Kidney epithelial cell (primary cell): ENCODE measurements around the gene CREB3. TPM values are rescaled to one million over a fixed set of nuclear protein-coding genes. Genes with fewer than 3 reads are reported as not detected.

Source experiments
- DNase-seq: peaks from one replicate; pipeline ENCODE4 v3.0.0-alpha.2; 2010; ENCODE audit warnings: low read depth
- H3K27me3 ChIP-seq: 2 replicates; pipeline ENCODE4 v1.6.0; 2011; ENCODE audit warnings: low read length; ENCODE audit not compliant: control insufficient read depth, insufficient read depth
- H3K36me3 ChIP-seq: 2 replicates; pipeline ENCODE4 v1.5.1; 2011; ENCODE audit warnings: low read length; ENCODE audit not compliant: control insufficient read depth, insufficient read depth
- H3K4me3 ChIP-seq: 2 replicates; pipeline ENCODE4 v1.5.1; 2011; ENCODE audit warnings: low read depth, mild to moderate bottlenecking, control low read depth, low read length
- CTCF ChIP-seq: IDR thresholded peaks from 2 replicates; pipeline ENCODE4 v1.5.1; 2011; ENCODE audit warnings: mild to moderate bottlenecking, moderate library complexity, low read length, control low read depth, inconsistent platforms; ENCODE audit not compliant: insufficient read depth, poor library complexity, severe bottlenecking
- total RNA-seq: library from RNA; depleted of rRNA; stranded (reverse); fragments of >200 nt; gene quantifications from 2 replicates; pipeline ENCODE4 v1.2.3, GENCODE V29; 2015

The CREB3 gene
- total RNA-seq, 1 donor from 2014 or later, result 87.5 TPM

GRCh38 chr9:35781066-35781465, 48.6 kb downstream of the CREB3 start:
- DNase-seq, result no peak
- no peak for TF ChIP-seq CTCF
- H3K36me3 ChIP-seq, result no peaks in the 10 kb centered on the region
- H3K4me3 ChIP-seq, result no peak overlapping the region
- H3K27me3 ChIP-seq, result no peaks in the 10 kb centered on the region

- Histone ChIP-seq H3K27me3 (no peaks in the 10 kb centered on the region), H3K36me3 (peaks cover 1% of the 10 kb centered on the region), H3K4me3 (no peak overlapping the region)
- no peak for DNase-seq
- no peak for TF ChIP-seq CTCF
Measured at GRCh38 chr9:35783418-35783817, 51.0 kb downstream of the CREB3 start.

Other genes with a start within 250 kb of the CREB3 start
- 29.6 and 33.6 TPM in 2 replicates for gene RUSC2, start 242.6 kb upstream of the CREB3 start, total RNA-seq
- gene TESK1, start 127.4 kb upstream of the CREB3 start, total RNA-seq, result 24.5 and 26.9 TPM in 2 replicates
- 1.7 and 2.7 TPM in 2 replicates for gene CD72, start 114.3 kb upstream of the CREB3 start, total RNA-seq
- not detected in 2 replicates for gene SIT1, start 81.7 kb upstream of the CREB3 start, total RNA-seq
- gene RMRP, start 74.6 kb upstream of the CREB3 start, total RNA-seq, result 1,522 and 7,636 TPM in 2 replicates
- gene CCDC107, start 74.4 kb upstream of the CREB3 start, total RNA-seq, result 14.0 and 21.1 TPM in 2 replicates
- gene ARHGEF39, start 67.5 kb upstream of the CREB3 start, total RNA-seq, result 0.62 and 1.2 TPM in 2 replicates
- 0.04 and 0.27 TPM in 2 replicates for gene CA9, start 58.7 kb upstream of the CREB3 start, total RNA-seq
- gene TPM2, start 42.7 kb upstream of the CREB3 start, total RNA-seq, result 68.9 and 77.1 TPM in 2 replicates
- 245 and 268 TPM in 2 replicates for gene TLN1, start 471 bp upstream of the CREB3 start, total RNA-seq
- 53.7 and 57.0 TPM in 2 replicates for gene GBA2, start 16.6 kb downstream of the CREB3 start, total RNA-seq
- gene RGP1, start 16.6 kb downstream of the CREB3 start, total RNA-seq, result 21.5 and 24.4 TPM in 2 replicates
- gene MSMP, start 21.6 kb downstream of the CREB3 start, total RNA-seq, result not detected in 2 replicates
- 35.9 and 39.8 TPM in 2 replicates for gene NPR2, start 58.9 kb downstream of the CREB3 start, total RNA-seq
- gene SPAG8, start 79.6 kb downstream of the CREB3 start, total RNA-seq, result not detected in 2 replicates
- 46.1 and 54.9 TPM in 2 replicates for gene HINT2, start 82.4 kb downstream of the CREB3 start, total RNA-seq
- gene FAM221B, start 96.1 kb downstream of the CREB3 start, total RNA-seq, result not detected in 2 replicates
- 5.9 and 11.5 TPM in 2 replicates for gene TMEM8B, start 96.6 kb downstream of the CREB3 start, total RNA-seq
- gene OR13J1, start 137.7 kb downstream of the CREB3 start, total RNA-seq, result not detected in 2 replicates
- gene HRCT1, start 173.5 kb downstream of the CREB3 start, total RNA-seq, result 0.58 TPM in 1 of 2 replicates, not detected in the other
- gene SPAAR, start 176.8 kb downstream of the CREB3 start, total RNA-seq, result not detected in 2 replicates
- not detected in 2 replicates for gene OR2S2, start 225.5 kb downstream of the CREB3 start, total RNA-seq